ENCODE measurements around the gene LRBA. TPM values are rescaled to one million over a fixed set of nuclear protein-coding genes. Genes with fewer than 3 reads are reported as not detected.

The LRBA gene
- total RNA-seq, 5 donors from 2014 or later (not counting 1 experiment from before 2014, with no cell fraction given): 56.1 to 81.7 (median 56.9) TPM

- Histone ChIP-seq H3K9me3 (no peaks in the 10 kb centered on the region), H3K27ac (ENCODE audit: low read length) (no peak overlapping the region), H3K36me3 (ENCODE audit: control insufficient read depth in 2 of 2, extremely low read depth in 1 of 2, insufficient read depth in 1 of 2, low read length in 1 of 2) (no peaks in the 10 kb centered on the region), H3K4me1 (ENCODE audit: control insufficient read depth in 1 of 2, extremely low read depth in 1 of 2, insufficient read depth in 2 of 2, low read length in 2 of 2) (no peaks in the 10 kb centered on the region), H3K4me3 (ENCODE audit: control insufficient read depth in 1 of 2, extremely low read depth in 1 of 2, low read length in 1 of 2) (no peak overlapping the region), H3K27me3 (replicated peaks in 1 of 2; ENCODE audit: control insufficient read depth in 2 of 2, extremely low read depth in 1 of 2, insufficient read depth in 2 of 2, low read length in 1 of 2) (no peaks in the 10 kb centered on the region)
- no peaks in the 10 kb centered on the region for H3K27me3 Mint-ChIP-seq
- no peak for DNase-seq
- H3K4me1 Mint-ChIP-seq: no peaks in the 10 kb centered on the region
- ATAC-seq (replicated peaks in 1 of 4): no peak
- no peak overlapping the region for H3K4me3 Mint-ChIP-seq
- CTCF ChIA-PET: interaction anchor here in 1 of 2 donors (0.5 kb wide), 1 partner anchor 29 kb away, joined by 6 read pairs; no protein-coding TSS in a partner anchor
- POLR2A ChIA-PET: interaction anchor here in 1 of 2 donors (0.6 kb wide), 1 partner anchor 100 kb away, joined by 4 read pairs; no protein-coding TSS in a partner anchor
- no peaks in the 10 kb centered on the region for H3K9me3 Mint-ChIP-seq
- 87% methylated on average over 4 of the region's 4 CpGs for WGBS (ENCODE audit: insufficient coverage)
- no peak overlapping the region for H3K27ac Mint-ChIP-seq
- H3K36me3 Mint-ChIP-seq: no peaks in the 10 kb centered on the region
Measured at GRCh38 chr4:151046609-151047008, 31.5 kb upstream of the LRBA start.

- no peak overlapping the region for H3K27ac ChIP-seq (ENCODE audit: low read length)
- Mint-ChIP-seq H3K4me1 (no peaks in the 10 kb centered on the region), H3K9me3 (no peaks in the 10 kb centered on the region), H3K36me3 (no peaks in the 10 kb centered on the region), H3K4me3 (no peak overlapping the region), H3K27ac (no peak overlapping the region), H3K27me3 (no peaks in the 10 kb centered on the region)
- no peak overlapping the region for H3K4me3 ChIP-seq (ENCODE audit: control insufficient read depth in 1 of 2, extremely low read depth in 1 of 2, low read length in 1 of 2)
- ChIA-PET CTCF (no interaction called here), POLR2A (no interaction called here)
- 50% methylated on average over 2 of the region's 3 CpGs for WGBS (ENCODE audit: insufficient coverage)
- no peaks in the 10 kb centered on the region for H3K36me3 ChIP-seq (ENCODE audit: control insufficient read depth in 2 of 2, extremely low read depth in 1 of 2, insufficient read depth in 1 of 2, low read length in 1 of 2)
- H3K27me3 ChIP-seq (replicated peaks in 1 of 2; ENCODE audit: control insufficient read depth in 2 of 2, extremely low read depth in 1 of 2, insufficient read depth in 2 of 2, low read length in 1 of 2): no peaks in the 10 kb centered on the region
- ATAC-seq (replicated peaks in 1 of 4) (no peak), DNase-seq (no peak)
- H3K4me1 ChIP-seq (ENCODE audit: control insufficient read depth in 1 of 2, extremely low read depth in 1 of 2, insufficient read depth in 2 of 2, low read length in 2 of 2): no peaks in the 10 kb centered on the region
- no peaks in the 10 kb centered on the region for H3K9me3 ChIP-seq
Measured at GRCh38 chr4:151045907-151046306, 30.8 kb upstream of the LRBA start.

GRCh38 chr4:151043803-151044515 is 28.9 kb upstream of the LRBA start:
- no peaks in the 10 kb centered on the region for H3K27me3 ChIP-seq (replicated peaks in 1 of 2; ENCODE audit: control insufficient read depth in 2 of 2, extremely low read depth in 1 of 2, insufficient read depth in 2 of 2, low read length in 1 of 2)
- no peaks in the 10 kb centered on the region for H3K9me3 ChIP-seq
- Mint-ChIP-seq H3K36me3 (no peaks in the 10 kb centered on the region), H3K27me3 (no peaks in the 10 kb centered on the region), H3K4me1 (no peaks in the 10 kb centered on the region), H3K9me3 (no peaks in the 10 kb centered on the region), H3K4me3 (no peak overlapping the region), H3K27ac (no peak overlapping the region)
- H3K27ac ChIP-seq (ENCODE audit: low read length): no peak overlapping the region
- CTCF ChIA-PET: no interaction called here
- POLR2A ChIA-PET: no interaction called here
- no peaks in the 10 kb centered on the region for H3K4me1 ChIP-seq (ENCODE audit: control insufficient read depth in 1 of 2, extremely low read depth in 1 of 2, insufficient read depth in 2 of 2, low read length in 2 of 2)
- no peaks in the 10 kb centered on the region for H3K36me3 ChIP-seq (ENCODE audit: control insufficient read depth in 2 of 2, extremely low read depth in 1 of 2, insufficient read depth in 1 of 2, low read length in 1 of 2)
- 100% methylated on average over 1 of the region's 1 CpG for WGBS (ENCODE audit: insufficient coverage)
- H3K4me3 ChIP-seq (ENCODE audit: control insufficient read depth in 1 of 2, extremely low read depth in 1 of 2, low read length in 1 of 2): no peak overlapping the region
- ATAC-seq (replicated peaks in 1 of 4): no peak
- no peak for DNase-seq

- Histone ChIP-seq H3K4me1 (ENCODE audit: control insufficient read depth in 1 of 2, extremely low read depth in 1 of 2, insufficient read depth in 2 of 2, low read length in 2 of 2) (no peaks in the 10 kb centered on the region), H3K27me3 (replicated peaks in 1 of 2; ENCODE audit: control insufficient read depth in 2 of 2, extremely low read depth in 1 of 2, insufficient read depth in 2 of 2, low read length in 1 of 2) (peaks cover 0 to 4% of the 10 kb centered on the region in 2 experiments), H3K27ac (ENCODE audit: low read length) (no peak overlapping the region), H3K36me3 (ENCODE audit: control insufficient read depth in 2 of 2, extremely low read depth in 1 of 2, insufficient read depth in 1 of 2, low read length in 1 of 2) (no peaks in the 10 kb centered on the region), H3K4me3 (ENCODE audit: control insufficient read depth in 1 of 2, extremely low read depth in 1 of 2, low read length in 1 of 2) (no peak overlapping the region), H3K9me3 (no peaks in the 10 kb centered on the region)
- ChIA-PET POLR2A (no interaction called here), CTCF (interaction anchor here in 1 of 2 donors (0.6 kb wide), 1 partner anchor 55 kb away, joined by 4 read pairs; no protein-coding TSS in a partner anchor)
- 89% methylated on average over 1 of the region's 2 CpGs for whole genome bisulfite sequencing (ENCODE audit: insufficient coverage)
- no peak for DNase-seq
- no peak for ATAC-seq (replicated peaks in 1 of 4)
- H3K27ac Mint-ChIP-seq: no peak overlapping the region
- no peaks in the 10 kb centered on the region for H3K36me3 Mint-ChIP-seq
- H3K27me3 Mint-ChIP-seq: no peaks in the 10 kb centered on the region
- H3K4me1 Mint-ChIP-seq: no peaks in the 10 kb centered on the region
- no peaks in the 10 kb centered on the region for H3K9me3 Mint-ChIP-seq
- no peak overlapping the region for H3K4me3 Mint-ChIP-seq
Measured at GRCh38 chr4:151039733-151040132, 24.6 kb upstream of the LRBA start.

GRCh38 chr4:151038452-151039157 is 23.5 kb upstream of the LRBA start:
- Histone ChIP-seq H3K9me3 (no peaks in the 10 kb centered on the region), H3K4me3 (ENCODE audit: control insufficient read depth in 1 of 2, extremely low read depth in 1 of 2, low read length in 1 of 2) (no peak overlapping the region), H3K27ac (ENCODE audit: low read length) (no peak overlapping the region), H3K36me3 (ENCODE audit: control insufficient read depth in 2 of 2, extremely low read depth in 1 of 2, insufficient read depth in 1 of 2, low read length in 1 of 2) (no peaks in the 10 kb centered on the region), H3K4me1 (ENCODE audit: control insufficient read depth in 1 of 2, extremely low read depth in 1 of 2, insufficient read depth in 2 of 2, low read length in 2 of 2) (no peaks in the 10 kb centered on the region), H3K27me3 (replicated peaks in 1 of 2; ENCODE audit: control insufficient read depth in 2 of 2, extremely low read depth in 1 of 2, insufficient read depth in 2 of 2, low read length in 1 of 2) (peaks cover 0 to 5% of the 10 kb centered on the region in 2 experiments)
- Mint-ChIP-seq H3K27ac (no peak overlapping the region), H3K27me3 (no peaks in the 10 kb centered on the region), H3K9me3 (no peaks in the 10 kb centered on the region), H3K4me3 (no peak overlapping the region), H3K4me1 (no peaks in the 10 kb centered on the region), H3K36me3 (no peaks in the 10 kb centered on the region)
- ChIA-PET CTCF (no interaction called here), POLR2A (no interaction called here)
- DNase-seq (no peak), ATAC-seq (replicated peaks in 1 of 4) (no peak)
- WGBS (ENCODE audit: insufficient coverage): 81% methylated on average over 5 of the region's 9 CpGs

GRCh38 chr4:151035911-151036310 is 20.8 kb upstream of the LRBA start:
- H3K4me1 ChIP-seq (ENCODE audit: control insufficient read depth in 1 of 2, extremely low read depth in 1 of 2, insufficient read depth in 2 of 2, low read length in 2 of 2): peaks cover 0 to 4% of the 10 kb centered on the region in 2 experiments
- POLR2A ChIA-PET: no interaction called here
- H3K36me3 ChIP-seq (ENCODE audit: control insufficient read depth in 2 of 2, extremely low read depth in 1 of 2, insufficient read depth in 1 of 2, low read length in 1 of 2): no peaks in the 10 kb centered on the region
- Mint-ChIP-seq H3K9me3 (no peaks in the 10 kb centered on the region), H3K4me3 (no peak overlapping the region), H3K36me3 (no peaks in the 10 kb centered on the region), H3K27ac (no peak overlapping the region), H3K4me1 (peaks cover 7 to 8% (median 7%) of the 10 kb centered on the region in 3 donors), H3K27me3 (peaks cover 0 to 7% of the 10 kb centered on the region in 2 donors)
- H3K27me3 ChIP-seq (replicated peaks in 1 of 2; ENCODE audit: control insufficient read depth in 2 of 2, extremely low read depth in 1 of 2, insufficient read depth in 2 of 2, low read length in 1 of 2): peaks cover 0 to 8% of the 10 kb centered on the region in 2 experiments
- no peak overlapping the region for H3K4me3 ChIP-seq (ENCODE audit: control insufficient read depth in 1 of 2, extremely low read depth in 1 of 2, low read length in 1 of 2)
- H3K9me3 ChIP-seq: no peaks in the 10 kb centered on the region
- ATAC-seq (replicated peaks in 1 of 4) (no peak), DNase-seq (no peak)
- H3K27ac ChIP-seq (ENCODE audit: low read length): no peak overlapping the region
- WGBS (ENCODE audit: insufficient coverage): no CpG with 5 or more reads among the region's 4 CpGs
- CTCF ChIA-PET: interaction anchor here in 1 of 2 donors (0.6 kb wide), 1 partner anchor 10 kb away, joined by 3 read pairs; no protein-coding TSS in a partner anchor
